ENCODE measurements around the gene SLC5A10.

The SLC5A10 gene

GRCh38 chr17:19004421-19005136, 52.6 kb downstream of the SLC5A10 start, which contains the start of gene FAM83G:
TSS of gene FAM83G (minus strand) at chr17:19004764. CDS start at chr17:19004041, 723 bp downstream.
- peak; percentile 83 for DNase-seq

- DNase-seq: no peak
Measured at GRCh38 chr17:19005137-19005773, 53.3 kb downstream of the SLC5A10 start.

DNA sequence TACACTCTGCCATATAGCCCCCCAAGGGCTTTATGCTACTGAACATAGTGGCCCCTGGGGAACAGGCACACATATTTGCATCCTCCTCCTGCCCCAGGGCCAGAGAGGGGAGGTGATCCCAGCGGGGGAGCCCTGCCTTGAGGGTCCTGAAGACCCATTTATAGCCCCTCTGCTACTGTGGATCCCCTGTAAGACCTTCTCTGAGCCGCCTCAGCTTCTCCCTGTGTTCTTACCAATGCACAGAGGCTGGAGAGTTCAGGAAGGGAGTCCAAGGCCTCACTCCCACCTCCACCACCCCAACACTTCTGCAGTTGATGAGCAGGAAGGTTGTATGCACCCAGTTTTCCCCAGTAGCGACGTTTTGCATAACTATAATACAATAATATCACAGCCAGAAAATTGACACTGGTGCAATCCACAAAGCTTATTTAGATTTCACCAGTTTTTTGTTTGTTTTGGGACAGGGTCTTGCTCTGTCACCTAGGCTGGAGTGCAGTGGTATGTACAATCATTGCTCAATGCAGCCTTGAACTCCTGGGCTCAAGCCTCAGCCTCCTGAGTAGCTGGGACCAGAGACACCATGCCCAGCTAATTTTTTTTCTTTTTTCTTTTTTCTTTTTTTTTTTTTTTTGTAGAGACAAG, 53.9 kb downstream of the SLC5A10 start:
- no peak for DNase-seq

DNA sequence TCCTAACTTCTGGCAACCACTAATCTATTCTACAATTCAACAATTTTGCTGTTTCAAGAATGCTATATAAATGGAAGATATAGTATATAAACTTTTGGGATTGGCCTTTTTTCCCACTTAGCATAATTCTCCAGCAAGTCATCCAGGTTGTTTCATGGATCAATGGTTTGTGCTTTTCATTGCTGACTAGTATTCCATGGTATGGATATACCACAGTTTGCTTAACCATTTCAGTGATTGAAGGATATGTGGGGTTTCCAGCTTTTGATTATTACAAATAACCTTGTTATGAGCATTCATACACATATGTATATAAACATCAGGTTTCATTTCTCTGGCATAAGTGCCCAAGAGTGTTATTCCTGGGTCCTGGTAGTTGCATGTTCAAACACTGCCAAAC, 54.7 kb downstream of the SLC5A10 start:
- no peak for DNase-seq

- DNase-seq: no peak
Measured at GRCh38 chr17:19009970-19010369, 58.0 kb downstream of the SLC5A10 start.

- no peak for DNase-seq
Measured at GRCh38 chr17:19010729-19011505, 59.0 kb downstream of the SLC5A10 start.

- DNase-seq: no peak
Measured at GRCh38 chr17:19011581-19011980, 59.6 kb downstream of the SLC5A10 start.

DNA sequence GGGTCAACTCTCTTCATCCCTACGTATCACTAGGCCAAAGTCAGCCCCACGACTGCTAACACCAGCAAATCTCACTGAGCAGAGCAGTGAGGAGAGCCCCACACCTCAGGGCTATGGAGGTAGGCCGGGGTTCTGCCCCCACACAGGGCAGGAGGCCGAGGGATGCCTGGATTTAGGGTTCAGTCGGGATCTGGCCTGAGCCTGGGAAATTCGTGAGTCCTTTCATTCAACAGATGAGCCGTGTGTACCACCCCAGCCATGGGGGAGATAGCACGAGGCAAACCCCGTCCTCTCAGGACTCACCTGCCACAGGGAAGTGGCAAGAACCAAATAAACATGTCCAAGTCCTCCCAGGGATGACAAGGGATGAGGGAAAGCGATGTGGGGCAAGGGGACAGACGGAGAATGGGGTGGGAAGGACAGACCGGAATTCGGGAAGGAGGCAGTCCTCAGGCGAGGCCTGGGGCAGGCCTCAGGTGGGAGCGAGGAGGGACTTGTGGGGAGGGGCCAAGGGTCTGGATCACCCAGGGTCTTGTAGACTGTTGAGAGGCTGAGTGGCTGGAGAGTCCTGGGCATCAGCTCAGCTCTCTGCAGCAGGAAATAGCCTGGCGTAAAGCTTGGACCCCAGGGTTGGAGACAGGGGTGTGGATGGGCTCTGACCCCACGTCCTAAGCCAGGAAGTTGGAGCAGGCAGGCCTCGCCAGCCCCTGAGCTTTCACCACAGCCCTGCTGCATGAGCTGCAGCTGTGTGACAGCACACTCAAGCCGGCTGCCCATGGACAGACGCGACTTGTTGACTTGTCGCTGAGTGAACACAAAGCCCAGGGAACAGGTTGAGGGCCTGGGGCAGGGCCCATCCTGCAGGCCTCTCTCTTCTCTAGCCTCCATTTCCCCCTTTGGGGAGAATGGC, 60.5 kb downstream of the SLC5A10 start:
- DNase-seq: no peak

- no peak for DNase-seq
Measured at GRCh38 chr17:19013226-19013625, 61.3 kb downstream of the SLC5A10 start.

- no peak for DNase-seq
Measured at GRCh38 chr17:19013806-19014627, 62.1 kb downstream of the SLC5A10 start.

DNA sequence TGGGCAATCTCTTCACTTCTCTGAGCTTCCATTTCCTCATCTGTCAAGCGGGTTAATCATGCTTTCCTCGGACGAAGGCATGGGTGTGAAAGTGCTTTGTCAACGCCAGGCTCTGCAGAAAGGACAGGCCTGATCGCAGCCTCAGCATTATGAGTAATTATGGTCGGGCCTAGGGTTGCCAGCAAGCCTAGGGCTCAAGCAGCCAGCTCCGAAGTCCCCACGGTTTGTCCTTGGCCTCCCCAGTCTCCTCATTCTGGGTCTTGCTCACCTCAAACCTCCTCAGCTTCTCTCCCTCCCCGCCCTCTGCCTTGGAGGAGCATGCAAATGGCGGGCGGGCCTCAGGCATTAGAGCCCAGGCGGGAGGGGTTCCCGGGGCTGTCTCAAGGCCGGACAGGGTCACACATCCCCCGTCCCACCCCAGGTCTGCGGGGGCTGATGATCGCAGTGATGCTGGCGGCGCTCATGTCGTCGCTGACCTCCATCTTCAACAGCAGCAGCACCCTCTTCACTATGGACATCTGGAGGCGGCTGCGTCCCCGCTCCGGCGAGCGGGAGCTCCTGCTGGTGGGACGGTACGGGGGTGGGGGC, 62.8 kb downstream of the SLC5A10 start:
- DNase-seq: no peak

DNA sequence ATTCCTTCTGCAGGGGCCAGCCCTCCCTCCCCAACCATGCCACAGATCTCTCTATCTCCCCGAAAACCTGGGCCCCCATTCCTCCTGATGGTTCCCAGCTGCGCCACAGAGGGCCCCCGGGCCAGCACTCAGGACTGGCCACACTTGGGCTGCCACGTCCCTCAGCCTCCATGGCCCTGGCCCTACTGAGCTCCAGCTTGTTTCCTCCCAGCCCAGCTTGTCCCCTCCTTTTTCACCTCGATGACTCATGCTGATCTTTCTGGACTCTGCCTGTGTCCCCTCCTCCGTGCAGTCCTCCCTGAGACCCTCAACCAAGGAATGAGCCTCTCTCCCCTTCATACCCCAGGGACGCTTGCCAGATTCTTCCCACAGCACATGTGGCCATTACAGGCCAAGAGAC, 63.5 kb downstream of the SLC5A10 start:
- no peak for DNase-seq

DNA sequence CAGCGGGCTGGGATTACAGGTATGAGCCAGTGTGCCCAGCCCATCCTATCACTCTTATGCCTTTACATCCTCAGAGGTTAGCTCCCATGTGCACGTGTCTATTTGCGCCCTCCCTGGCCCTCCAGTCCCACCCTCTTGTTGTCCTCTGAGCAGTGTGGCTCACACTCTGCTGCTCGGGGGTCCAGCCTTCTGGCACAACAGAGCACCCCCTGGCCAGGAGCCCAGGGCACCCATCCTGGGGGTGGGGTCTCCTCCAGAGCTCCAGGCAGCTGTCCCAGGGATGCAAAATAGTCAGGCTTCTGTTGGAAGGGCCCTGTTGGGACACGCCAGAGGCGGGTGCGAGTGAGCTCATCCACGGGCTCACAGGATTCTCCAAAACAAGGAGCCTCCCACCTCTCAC, 64.3 kb downstream of the SLC5A10 start:
- DNase-seq: no peak

GRCh38 chr17:19016881-19017280, 64.9 kb downstream of the SLC5A10 start:
- no peak for DNase-seq

DNA sequence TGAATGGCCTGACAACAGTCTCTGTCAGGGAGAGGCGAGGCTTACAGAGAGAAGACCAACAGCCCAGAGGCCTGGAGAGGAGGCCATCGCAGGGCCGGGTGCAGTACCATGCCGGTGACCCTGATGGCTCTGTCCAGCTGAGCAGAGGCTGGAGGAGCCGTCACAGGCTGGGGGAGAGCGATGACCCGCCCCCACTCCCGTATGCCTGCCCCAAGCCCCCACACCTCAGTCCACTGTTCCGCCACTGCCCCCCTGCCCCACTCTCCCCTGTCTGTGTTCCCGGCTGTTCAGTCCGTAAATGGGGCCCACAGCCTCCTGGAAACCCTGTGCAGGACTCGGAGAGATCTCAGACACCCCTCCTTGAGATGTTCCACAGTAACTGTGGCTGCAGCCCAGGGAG, 65.4 kb downstream of the SLC5A10 start:
- DNase-seq: no peak

DNA sequence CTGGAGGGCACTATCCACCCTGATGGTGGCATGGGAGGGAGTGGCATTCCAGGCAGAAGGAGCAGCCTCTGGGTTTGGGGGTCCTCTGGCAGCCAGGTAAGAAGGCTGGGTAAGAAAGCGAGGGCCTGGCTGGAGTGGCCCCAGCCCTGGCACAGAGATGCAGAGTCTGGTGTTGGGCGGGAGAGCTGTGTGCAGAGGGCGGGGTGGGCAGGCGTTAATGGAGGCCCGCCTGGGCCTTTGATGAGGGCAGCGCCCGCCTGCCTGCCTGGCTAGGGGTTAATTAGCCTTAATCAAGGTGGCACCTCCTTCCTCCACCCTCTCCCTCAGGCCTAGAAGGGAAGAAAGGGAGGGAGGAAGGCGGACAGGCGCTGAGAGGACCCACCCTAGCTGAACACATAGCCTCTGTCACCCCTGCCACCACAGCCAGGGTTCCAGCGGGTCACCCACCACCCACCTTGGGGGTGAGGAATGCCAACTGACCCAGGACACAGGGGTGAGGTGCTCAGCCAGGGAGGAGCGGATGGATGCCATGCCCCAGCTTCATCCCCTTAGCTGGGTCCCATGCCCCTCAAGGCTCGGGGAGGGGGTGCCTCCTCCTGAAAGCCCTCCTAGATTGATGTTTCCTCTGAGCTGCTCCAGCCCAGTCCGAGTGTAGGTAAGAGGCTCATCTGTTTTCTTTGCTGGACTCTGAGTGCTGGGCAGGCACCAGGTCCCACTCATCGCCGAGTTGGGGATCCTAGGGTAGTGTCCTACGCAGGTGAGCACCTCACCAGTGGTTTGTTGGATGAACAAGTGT, 66.0 kb downstream of the SLC5A10 start:
- DNase-seq: no peak

DNA sequence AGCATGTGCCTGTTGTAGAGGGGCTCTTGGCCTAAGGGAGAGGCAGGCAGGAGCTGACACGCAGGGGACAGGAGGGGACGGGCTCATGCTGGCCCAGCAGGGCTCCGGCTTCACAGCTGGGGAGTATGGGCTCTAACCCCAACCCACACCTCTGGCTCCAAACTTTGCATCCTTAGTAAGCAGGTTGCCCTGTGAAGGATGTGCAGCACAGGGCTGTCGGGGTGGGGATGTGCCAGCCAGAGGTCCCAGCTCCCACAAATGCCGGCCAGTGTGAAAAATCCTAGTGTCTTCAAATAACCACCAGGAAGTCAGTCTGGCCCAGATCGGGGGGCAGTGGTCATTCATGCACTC, 66.6 kb downstream of the SLC5A10 start:
- no peak for DNase-seq

DNA sequence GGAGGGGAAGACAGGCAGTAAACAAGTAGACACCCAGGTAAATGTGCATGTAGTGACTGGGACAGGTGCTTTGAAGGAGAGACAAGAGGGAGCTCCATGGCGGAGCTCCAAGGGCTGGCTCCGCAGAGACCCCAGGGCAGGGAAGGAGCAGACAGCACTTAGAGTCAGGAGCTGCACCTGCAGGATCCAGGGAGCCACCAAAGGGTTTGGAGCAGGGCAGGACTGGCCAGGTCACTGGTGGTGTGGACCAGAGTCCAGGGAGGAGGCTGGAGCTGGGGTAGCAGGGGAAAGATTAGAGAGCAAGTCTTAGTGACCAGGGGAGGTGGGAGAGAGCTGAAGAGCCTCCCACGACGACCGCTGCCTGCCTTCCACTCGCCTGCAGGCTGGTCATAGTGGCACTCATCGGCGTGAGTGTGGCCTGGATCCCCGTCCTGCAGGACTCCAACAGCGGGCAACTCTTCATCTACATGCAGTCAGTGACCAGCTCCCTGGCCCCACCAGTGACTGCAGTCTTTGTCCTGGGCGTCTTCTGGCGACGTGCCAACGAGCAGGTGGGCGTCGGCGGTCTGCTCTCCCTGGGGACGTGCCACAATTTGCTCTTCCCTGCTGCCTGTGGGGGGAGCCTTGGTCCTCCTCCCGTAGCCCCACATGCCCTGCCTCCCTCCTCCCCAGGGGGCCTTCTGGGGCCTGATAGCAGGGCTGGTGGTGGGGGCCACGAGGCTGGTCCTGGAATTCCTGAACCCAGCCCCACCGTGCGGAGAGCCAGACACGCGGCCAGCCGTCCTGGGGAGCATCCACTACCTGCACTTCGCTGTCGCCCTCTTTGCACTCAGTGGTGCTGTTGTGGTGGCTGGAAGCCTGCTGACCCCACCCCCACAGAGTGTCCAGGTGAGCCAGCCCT, 67.3 kb downstream of the SLC5A10 start:
- DNase-seq: no peak

GRCh38 chr17:19020016-19020415, 68.1 kb downstream of the SLC5A10 start:
- no peak for DNase-seq
